ENCODE data around the gene ANAPC15.

GRCh38 chr11:72120930-72121329, 8.4 kb upstream of the ANAPC15 start:
- TF ChIP-seq TAF1 (IDR thresholded peaks at IDR 0.05; ENCODE audit: borderline replicate concordance, insufficient read depth, low read length) (no peak), POLR2AphosphoS5 (IDR thresholded peaks at IDR 0.05; ENCODE audit: low read depth, low read length) (no peak), REST (IDR thresholded peaks at IDR 0.05; ENCODE audit: insufficient read depth in 1 of 2, low read depth in 2 of 2, low read length in 2 of 2) (no peak), SIN3A (IDR thresholded peaks at IDR 0.05; ENCODE audit: borderline replicate concordance, insufficient read depth, low read length) (no peak)
